ENCODE results near the gene TAOK1. TPM values are rescaled to one million over a fixed set of nuclear protein-coding genes. Genes with fewer than 3 reads are reported as not detected.
"Not testable (repeated sequence)": the region's sequence is repeated elsewhere in the genome, so short reads cannot be mapped to it uniquely, and the experiment has no call there.

TAOK1 gene
- total RNA-seq, 4 donors from 2014 or later: 28.7 to 104 (median 42.8) TPM

GRCh38 chr17:29461483-29462206, 71.5 kb downstream of the TAOK1 start:
- Histone ChIP-seq H3K36me3 (peaks cover 0 to 25% (median 0%) of the 10 kb centered on the region in 3 donors), H3K27ac (no peak overlapping the region), H3K27me3 (no peaks in the 10 kb centered on the region), H3K4me1 (no peaks in the 10 kb centered on the region), H3K4me3 (no peak overlapping the region), H3K9me3 (no peaks in the 10 kb centered on the region)
- TF ChIP-seq CTCF (IDR thresholded peaks at IDR 0.05) (no peak), POLR2A (IDR thresholded peaks at IDR 0.05) (no peak)
- DNase-seq: no peak

- peaks cover 0 to 22% (median 0%) of the 10 kb centered on the region in 3 donors for H3K36me3 ChIP-seq
- no peak for DNase-seq
- TF ChIP-seq POLR2A (IDR thresholded peaks at IDR 0.05) (no peak), CTCF (IDR thresholded peaks at IDR 0.05) (no peak)
- H3K4me3 ChIP-seq: no peak overlapping the region
- no peaks in the 10 kb centered on the region for H3K9me3 ChIP-seq
- H3K4me1 ChIP-seq: no peaks in the 10 kb centered on the region
- H3K27me3 ChIP-seq: no peaks in the 10 kb centered on the region
- H3K27ac ChIP-seq: no peak overlapping the region
These were observed 79.1 kb downstream of the TAOK1 start for GRCh38 chr17:29469276-29469675.

GRCh38 chr17:29473437-29473836, 83.3 kb downstream of the TAOK1 start:
- not testable (repeated sequence) for DNase-seq, H3K4me1 ChIP-seq, H3K27ac ChIP-seq, H3K4me3 ChIP-seq, H3K27me3 ChIP-seq, H3K9me3 ChIP-seq
- peaks cover 0 to 26% (median 0%) of the 10 kb centered on the region in 3 donors for H3K36me3 ChIP-seq

- Histone ChIP-seq H3K4me1 (no peaks in the 10 kb centered on the region), H3K9me3 (no peaks in the 10 kb centered on the region), H3K27ac (no peak overlapping the region), H3K27me3 (no peaks in the 10 kb centered on the region), H3K4me3 (no peak overlapping the region), H3K36me3 (peaks cover 0 to 20% (median 0%) of the 10 kb centered on the region in 3 donors)
- DNase-seq: no peak
- TF ChIP-seq CTCF (IDR thresholded peaks at IDR 0.05) (no peak), POLR2A (IDR thresholded peaks at IDR 0.05) (no peak)
These were observed 84.1 kb downstream of the TAOK1 start for GRCh38 chr17:29474297-29474696.

- no peak for DNase-seq
- Histone ChIP-seq H3K9me3 (no peaks in the 10 kb centered on the region), H3K36me3 (peaks cover 0 to 23% (median 0%) of the 10 kb centered on the region in 3 donors), H3K4me3 (no peak overlapping the region), H3K27ac (no peak overlapping the region), H3K4me1 (no peaks in the 10 kb centered on the region), H3K27me3 (no peaks in the 10 kb centered on the region)
- no peak for TF ChIP-seq POLR2A (IDR thresholded peaks at IDR 0.05)
- TF ChIP-seq CTCF (IDR thresholded peaks at IDR 0.05): no peak
These were observed 85.7 kb downstream of the TAOK1 start for GRCh38 chr17:29475891-29476290.

GRCh38 chr17:29480249-29480928, 90.2 kb downstream of the TAOK1 start:
- H3K36me3 ChIP-seq: peaks cover 0 to 56% (median 0%) of the 10 kb centered on the region in 3 donors
- not testable (repeated sequence) for H3K9me3 ChIP-seq, H3K4me3 ChIP-seq, DNase-seq, H3K27ac ChIP-seq, H3K4me1 ChIP-seq, H3K27me3 ChIP-seq

All from Peyer's patch (tissue), 4 donors.